Left lung (tissue), 10 donors: ENCODE results near the gene GPR152. TPM values are rescaled to one million over a fixed set of nuclear protein-coding genes. Genes with fewer than 3 reads are reported as not detected.
A peak's percentile ranks its signal among the peaks of the same experiment; 100 is the strongest.

Experiments
- ATAC-seq: fragments of 200-7000 bp; cut with Tn5 transposase; one replicate; pipeline ENCODE4 v1.9.1; 2020; ENCODE audit warnings: moderate library complexity
- DNase-seq, 4 donors: peaks; one replicate each; pipeline ENCODE4 v3.0.0-alpha.2; 2013 to 2020
- H3K27ac ChIP-seq, 2 donors: fragments of 200-600 bp; sonication (generic) in 1 of 2; one replicate each; pipeline versions ENCODE4 v1.5.0 to v1.8.0; 2020 to 2021
- H3K27me3 ChIP-seq, 2 donors: fragments of 200-600 bp; sonication (generic) in 1 of 2; one replicate each; pipeline versions ENCODE4 v1.5.0 to v1.8.0; 2020 to 2021
- H3K36me3 ChIP-seq, 2 donors: fragments of 200-600 bp; sonication (generic) in 1 of 2; one replicate each; pipeline versions ENCODE4 v1.5.0 to v1.8.0; 2020 to 2021
- H3K4me1 ChIP-seq, 2 donors: fragments of 200-600 bp; one replicate each; pipeline ENCODE4 v1.8.0; 2021
- H3K4me3 ChIP-seq, 2 donors: fragments of 200-600 bp; sonication (generic) in 1 of 2; one replicate each; pipeline versions ENCODE4 v1.5.0 to v1.8.0; 2020 to 2021; ENCODE audit warnings: mild to moderate bottlenecking in 1 of 2
- H3K9me3 ChIP-seq, 2 donors: fragments of 200-600 bp; sonication (generic) in 1 of 2; one replicate each; pipeline versions ENCODE4 v1.5.0 to v1.8.0; 2020 to 2021
- intact Hi-C, 2 donors: fragments of 100-400 bp; cut with DNase I; formaldehyde crosslinking; loops; one replicate each; pipeline versions ENCODE4 v1.11.2 to v1.14.2; 2022
- polyA plus RNA-seq, 6 donors: library from polyadenylated mRNA; unstranded; fragments of 120-200 nt; gene quantifications; one replicate each; pipeline ENCODE4 v1.2.1, GENCODE V29; 2013; ENCODE audit not compliant: insufficient read length in 6 of 6
- total RNA-seq, 2 donors: library from RNA; stranded (reverse); fragmentation: NEBNext Ultra II Directional; extraction: Animal tissue kit (Norgen Biotek cat#: 25700); gene quantifications; one replicate each; pipeline ENCODE4 v1.2.1, GENCODE V29; 2021
- TF ChIP-seq, protein P1 (sequence below), 2 donors: fragments of 200-600 bp; sonication (generic) in 1 of 2; IDR thresholded peaks; one replicate each; pipeline versions ENCODE4 v1.5.0 to v1.8.0; 2021; ENCODE audit warnings: antibody characterized with exemption in 2 of 2
- donor health status: DM: no; HTN: yes; CAD: no.
- donor health status: DM: no; HTN: no; CAD: no.

Gene GPR152
- total and polyA plus RNA-seq, 8 donors = not detected

- DNase-seq (no peak), ATAC-seq (no peak)
- peaks cover 0 to 20% of the 10 kb centered on the region in 2 donors for H3K27me3 ChIP-seq
- peak overlapping the region in 1 of 2 donors; percentile 53 for H3K27ac ChIP-seq
- intact Hi-C loops = no loop called here
- no peaks in the 10 kb centered on the region for H3K36me3 ChIP-seq
- TF ChIP-seq, protein P1, sequence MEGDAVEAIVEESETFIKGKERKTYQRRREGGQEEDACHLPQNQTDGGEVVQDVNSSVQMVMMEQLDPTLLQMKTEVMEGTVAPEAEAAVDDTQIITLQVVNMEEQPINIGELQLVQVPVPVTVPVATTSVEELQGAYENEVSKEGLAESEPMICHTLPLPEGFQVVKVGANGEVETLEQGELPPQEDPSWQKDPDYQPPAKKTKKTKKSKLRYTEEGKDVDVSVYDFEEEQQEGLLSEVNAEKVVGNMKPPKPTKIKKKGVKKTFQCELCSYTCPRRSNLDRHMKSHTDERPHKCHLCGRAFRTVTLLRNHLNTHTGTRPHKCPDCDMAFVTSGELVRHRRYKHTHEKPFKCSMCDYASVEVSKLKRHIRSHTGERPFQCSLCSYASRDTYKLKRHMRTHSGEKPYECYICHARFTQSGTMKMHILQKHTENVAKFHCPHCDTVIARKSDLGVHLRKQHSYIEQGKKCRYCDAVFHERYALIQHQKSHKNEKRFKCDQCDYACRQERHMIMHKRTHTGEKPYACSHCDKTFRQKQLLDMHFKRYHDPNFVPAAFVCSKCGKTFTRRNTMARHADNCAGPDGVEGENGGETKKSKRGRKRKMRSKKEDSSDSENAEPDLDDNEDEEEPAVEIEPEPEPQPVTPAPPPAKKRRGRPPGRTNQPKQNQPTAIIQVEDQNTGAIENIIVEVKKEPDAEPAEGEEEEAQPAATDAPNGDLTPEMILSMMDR (IDR thresholded peaks at IDR 0.05) = no peak
- no peaks in the 10 kb centered on the region for H3K9me3 ChIP-seq
- peaks cover 0 to 76% of the 10 kb centered on the region in 2 donors for H3K4me1 ChIP-seq
- no peak overlapping the region for H3K4me3 ChIP-seq
Observed at GRCh38 chr11:67406969-67407687, 45.4 kb downstream of the GPR152 start.

DNA sequence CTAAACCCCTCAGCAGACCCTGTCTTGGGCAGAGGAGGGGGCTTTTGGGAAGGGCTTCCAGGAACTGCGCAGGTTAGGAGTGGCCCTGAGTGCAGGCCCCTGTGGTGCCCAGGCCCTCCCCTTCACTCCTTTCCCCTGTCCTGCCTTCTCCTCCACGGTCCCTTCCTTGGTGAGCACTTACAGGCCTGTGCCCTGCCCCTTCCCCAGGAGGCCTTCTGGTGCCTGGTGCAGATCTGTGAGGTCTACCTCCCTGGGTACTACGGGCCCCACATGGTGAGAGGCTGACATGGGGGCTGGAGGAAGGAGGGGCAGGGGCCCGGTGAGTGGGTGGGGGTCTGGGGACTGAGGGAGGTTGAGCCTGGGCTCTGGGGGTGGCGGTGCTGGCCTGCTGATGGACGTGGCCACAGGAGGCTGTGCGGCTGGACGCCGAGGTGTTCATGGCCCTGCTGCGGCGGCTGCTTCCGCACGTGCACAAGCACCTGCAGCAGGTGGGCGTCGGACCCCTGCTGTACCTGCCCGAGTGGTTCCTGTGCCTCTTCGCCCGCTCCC is 46.0 kb downstream of the GPR152 start:
- Histone ChIP-seq H3K27me3 (peaks cover 0 to 20% of the 10 kb centered on the region in 2 donors), H3K4me3 (no peak overlapping the region), H3K9me3 (no peaks in the 10 kb centered on the region), H3K27ac (peak overlapping the region in 1 of 2 donors; percentile 53), H3K4me1 (peaks cover 0 to 78% of the 10 kb centered on the region in 2 donors), H3K36me3 (no peaks in the 10 kb centered on the region)
- ATAC-seq = no peak
- TF ChIP-seq, protein P1 (IDR thresholded peaks at IDR 0.05) = no peak
- no peak for DNase-seq
- intact Hi-C loops = no loop called here

GRCh38 chr11:67405688-67406339 is 46.7 kb downstream of the GPR152 start:
- H3K4me3 ChIP-seq = peak overlapping the region in 1 of 2 donors; percentile 51
- TF ChIP-seq, protein P1 (IDR thresholded peaks at IDR 0.05) = no peak
- H3K36me3 ChIP-seq = no peaks in the 10 kb centered on the region
- H3K9me3 ChIP-seq = no peaks in the 10 kb centered on the region
- intact Hi-C loops = no loop called here
- peak overlapping the region in 1 of 2 donors; percentile 43 for H3K27ac ChIP-seq
- peaks cover 0 to 18% of the 10 kb centered on the region in 2 donors for H3K27me3 ChIP-seq
- ATAC-seq = no peak
- H3K4me1 ChIP-seq = peaks cover under 1 to 80% of the 10 kb centered on the region in 2 donors
- no peak for DNase-seq

- TF ChIP-seq, protein P1 (IDR thresholded peaks at IDR 0.05) = no peak
- no peak for ATAC-seq
- Histone ChIP-seq H3K4me3 (peak overlapping the region in 1 of 2 donors; percentile 51), H3K27me3 (peaks cover 0 to 11% of the 10 kb centered on the region in 2 donors), H3K9me3 (no peaks in the 10 kb centered on the region), H3K36me3 (peaks cover 0 to 4% of the 10 kb centered on the region in 2 donors), H3K27ac (peak overlapping the region in 1 of 2 donors; percentile 43), H3K4me1 (peaks cover 7 to 84% of the 10 kb centered on the region in 2 donors)
- intact Hi-C loops = no loop called here
- no peak for DNase-seq
Observed at GRCh38 chr11:67405196-67405567, 47.3 kb downstream of the GPR152 start.
